Left ventricle myocardium superior (tissue), 1 donor: Measurements from ENCODE around the gene CUEDC1. TPM values are rescaled to one million over a fixed set of nuclear protein-coding genes. Genes with fewer than 3 reads are reported as not detected.

ENCODE experiments used
- ATAC-seq: fragments of 200-7000 bp; cut with Tn5 transposase; one replicate; pipeline ENCODE4 v1.9.1; 2020; ENCODE audit warnings: mild to moderate bottlenecking, moderate library complexity
- DNase-seq: peaks from one replicate; pipeline ENCODE4 v3.0.0-alpha.2; 2020
- intact Hi-C: fragments of 100-400 bp; cut with micrococcal nuclease; formaldehyde crosslinking; loops from one replicate; pipeline ENCODE4 v1.11.0; 2022
- long read RNA-seq: library from polyadenylated mRNA; unstranded; transcript quantifications from one replicate; pipeline ENCODE4 v2.0.0, GENCODE V29; 2021
- total RNA-seq: library from RNA; stranded (reverse); fragmentation: NEBNext Ultra II Directional; extraction: Animal tissue kit (Norgen Biotek cat#: 25700); gene quantifications from one replicate; pipeline ENCODE4 v1.2.1, GENCODE V29; 2021
- donor health status: DM: no; HTN: yes; CAD: no; lungs with severe emphysema.

Gene CUEDC1, protein sequence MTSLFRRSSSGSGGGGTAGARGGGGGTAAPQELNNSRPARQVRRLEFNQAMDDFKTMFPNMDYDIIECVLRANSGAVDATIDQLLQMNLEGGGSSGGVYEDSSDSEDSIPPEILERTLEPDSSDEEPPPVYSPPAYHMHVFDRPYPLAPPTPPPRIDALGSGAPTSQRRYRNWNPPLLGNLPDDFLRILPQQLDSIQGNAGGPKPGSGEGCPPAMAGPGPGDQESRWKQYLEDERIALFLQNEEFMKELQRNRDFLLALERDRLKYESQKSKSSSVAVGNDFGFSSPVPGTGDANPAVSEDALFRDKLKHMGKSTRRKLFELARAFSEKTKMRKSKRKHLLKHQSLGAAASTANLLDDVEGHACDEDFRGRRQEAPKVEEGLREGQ
- total RNA-seq = 55.0 TPM
- long read RNA-seq, transcript CUEDC1-204 (2 exons, 707 nt) = minor isoform, 11 of 171 reads
- long read RNA-seq, transcript CUEDC1-206 (11 exons, 3,621 nt) = major isoform, 75 of 171 reads
- long read RNA-seq, partial matches to known transcripts = 25 of 171 reads
- long read RNA-seq, other reads (novel, unspliced or antisense) = 57 of 171 reads

DNA sequence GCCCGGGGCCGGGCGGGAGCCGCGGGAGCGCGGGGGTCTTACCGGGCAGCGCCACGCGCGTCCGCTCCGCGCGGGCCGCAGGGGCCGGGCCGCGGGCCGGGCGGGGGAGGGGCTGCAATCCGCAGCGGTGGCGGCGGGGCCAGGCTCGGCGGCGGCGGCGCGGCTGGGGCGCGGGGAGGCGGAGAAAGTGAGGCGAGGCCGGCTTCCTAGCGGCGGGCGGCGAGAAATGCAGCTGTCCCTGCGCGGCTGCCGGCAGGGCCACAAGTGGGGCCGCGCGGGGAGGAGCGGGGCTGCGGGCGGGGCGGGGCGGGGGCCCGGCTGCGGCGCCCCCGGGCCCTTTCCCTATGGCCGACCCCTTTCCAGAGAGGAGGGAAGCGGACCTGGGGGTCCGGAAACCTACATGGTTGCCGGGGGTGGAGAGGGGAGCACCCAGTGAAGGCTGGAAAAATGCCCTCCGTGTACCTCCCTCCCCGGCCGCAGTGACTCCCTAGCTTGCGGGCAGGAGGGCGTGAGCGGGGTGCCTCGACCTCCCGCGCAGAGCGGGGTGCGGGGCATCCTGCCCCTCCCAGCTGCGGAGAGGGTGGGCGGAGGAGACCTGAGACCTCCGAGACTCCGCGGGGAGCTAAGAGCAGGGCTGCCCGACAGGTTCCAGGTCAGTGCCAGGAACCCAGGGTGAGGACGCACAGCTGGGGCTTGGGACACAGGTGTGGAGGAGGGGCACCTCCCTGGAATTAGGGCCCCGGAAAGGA, at the start of gene CUEDC1:
TSS of gene CUEDC1 (minus strand) at position 230 of the 749 bp plus-strand sequence. CDS start 69,848 bp downstream, outside the sequence.
- peak; percentile 76 for ATAC-seq
- peak; percentile 93 for DNase-seq
- intact Hi-C loops = loop anchor here (10.0 kb wide), 1 partner anchor 61 kb away; no protein-coding TSS in a partner anchor

DNA sequence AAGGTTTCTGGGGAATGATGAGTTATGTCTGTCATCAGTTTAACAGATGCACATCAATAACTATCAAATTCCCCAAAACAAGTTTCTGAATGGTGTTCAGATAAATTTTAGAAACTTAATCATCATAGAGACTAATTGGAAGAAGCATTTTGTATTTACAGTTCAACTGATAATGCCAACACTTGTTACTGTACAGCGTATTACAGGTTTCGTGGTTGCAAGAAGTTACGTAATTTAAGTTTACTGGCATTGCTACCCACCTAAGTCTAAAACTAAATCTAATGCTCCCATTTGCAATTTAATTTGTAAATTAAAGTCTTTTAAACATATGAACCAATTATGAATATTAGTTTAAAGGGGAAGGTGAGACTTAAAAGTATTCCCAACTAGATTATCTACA, 48.8 kb upstream of the CUEDC1 start:
- no peak for ATAC-seq
- intact Hi-C loops = loop anchor here (10.0 kb wide), 2 partner anchors 81 to 111 kb away; partner anchors contain the start of gene DYNLL2
- DNase-seq = no peak

DNA sequence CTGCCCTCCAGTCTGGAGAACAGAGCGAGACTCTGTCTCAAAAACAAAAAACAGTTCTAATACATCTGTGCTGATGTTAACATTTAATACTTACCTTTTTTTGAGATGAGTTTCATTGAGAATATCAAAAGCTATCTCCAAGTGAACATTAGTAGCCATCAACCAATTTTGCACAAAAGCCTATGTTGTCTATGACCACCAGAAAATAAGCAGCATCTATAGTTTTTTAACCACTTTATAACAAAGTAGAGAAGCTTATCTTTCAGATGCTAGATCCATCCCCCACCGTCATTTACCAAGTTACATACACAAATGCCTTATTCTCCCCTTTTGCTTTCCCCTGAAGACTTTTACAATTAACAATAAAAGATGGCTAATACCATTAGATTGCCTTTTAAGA, 47.8 kb upstream of the CUEDC1 start:
- no peak for ATAC-seq
- intact Hi-C loops = loop anchor here (10.0 kb wide), 2 partner anchors 82 to 112 kb away; partner anchors contain the start of gene DYNLL2
- DNase-seq = no peak

DNA sequence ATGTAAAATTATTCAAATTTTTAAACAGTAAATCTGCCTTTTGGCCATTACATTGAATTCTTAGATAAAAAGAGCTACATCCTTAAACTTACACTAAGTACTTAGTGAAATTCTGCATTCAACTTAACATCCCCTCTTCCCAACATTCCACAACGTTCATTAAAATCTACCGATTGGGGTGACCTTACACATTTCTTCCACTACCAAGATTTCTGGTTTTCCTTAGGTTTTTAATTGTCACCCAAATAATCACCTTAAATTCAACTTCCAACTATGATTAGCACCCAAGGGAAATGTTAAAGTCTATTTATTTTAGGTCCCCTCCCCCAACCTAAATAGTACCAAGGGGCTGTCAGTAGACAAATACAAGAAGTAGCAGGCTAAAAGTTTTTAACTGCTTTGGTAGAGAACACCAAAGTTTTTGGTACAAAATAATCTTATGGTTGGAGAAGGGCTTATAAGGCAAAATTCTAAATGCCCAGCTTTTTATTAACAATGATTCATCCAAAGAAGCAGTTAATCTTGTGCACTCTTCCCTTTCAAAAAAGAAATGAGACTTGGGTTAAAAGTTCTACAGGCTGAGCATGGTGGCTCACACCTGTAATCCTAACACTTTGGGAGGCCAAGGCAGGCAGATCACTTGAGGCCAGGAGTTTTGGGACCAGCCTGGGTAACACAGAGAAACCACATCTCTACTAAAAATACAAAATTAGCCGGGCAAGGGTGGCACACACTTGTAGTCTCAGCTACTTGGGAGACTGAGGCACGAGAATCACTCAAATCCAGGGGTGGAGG, 47.1 kb upstream of the CUEDC1 start:
- intact Hi-C loops = loop anchor here (10.0 kb wide), 2 partner anchors 82 to 112 kb away; partner anchors contain the start of gene DYNLL2
- no peak for ATAC-seq

DNA sequence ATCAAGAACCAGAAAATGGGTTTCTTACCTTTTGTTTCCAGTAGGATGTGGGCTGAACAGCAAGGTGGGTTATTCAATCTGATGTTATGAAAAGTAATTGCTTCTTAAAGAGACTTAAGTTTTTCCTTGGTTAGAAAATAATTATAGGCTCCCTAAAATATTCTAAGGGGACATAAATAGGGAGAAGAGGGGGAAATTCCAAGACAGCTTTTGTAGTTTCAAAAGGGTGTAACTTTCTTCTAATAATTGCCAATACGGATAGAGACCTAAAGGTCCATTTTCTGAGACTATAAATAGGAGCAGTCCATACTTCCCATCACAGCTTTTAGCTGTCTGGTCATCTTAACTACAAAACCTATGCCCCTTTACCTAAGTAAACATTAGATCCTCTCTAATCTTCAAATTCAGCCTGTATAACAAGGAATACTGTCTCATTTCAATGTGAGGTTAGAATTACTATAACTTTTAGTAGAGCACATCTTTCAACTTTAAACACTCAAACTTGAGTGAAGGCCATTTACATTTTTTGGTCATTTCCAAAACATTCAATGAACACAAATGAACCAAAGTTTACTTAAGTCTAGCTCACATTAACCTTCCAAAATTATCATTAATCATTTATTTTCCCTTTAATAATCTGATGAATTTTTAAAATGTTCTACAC, 46.4 kb upstream of the CUEDC1 start:
- intact Hi-C loops = loop anchor here (10.0 kb wide), 2 partner anchors 83 to 113 kb away; partner anchors contain the start of gene DYNLL2
- DNase-seq = no peak
- no peak for ATAC-seq

More for the DNA sequence above, 47.1 kb upstream of the CUEDC1 start:
- no peak for DNase-seq

DNA sequence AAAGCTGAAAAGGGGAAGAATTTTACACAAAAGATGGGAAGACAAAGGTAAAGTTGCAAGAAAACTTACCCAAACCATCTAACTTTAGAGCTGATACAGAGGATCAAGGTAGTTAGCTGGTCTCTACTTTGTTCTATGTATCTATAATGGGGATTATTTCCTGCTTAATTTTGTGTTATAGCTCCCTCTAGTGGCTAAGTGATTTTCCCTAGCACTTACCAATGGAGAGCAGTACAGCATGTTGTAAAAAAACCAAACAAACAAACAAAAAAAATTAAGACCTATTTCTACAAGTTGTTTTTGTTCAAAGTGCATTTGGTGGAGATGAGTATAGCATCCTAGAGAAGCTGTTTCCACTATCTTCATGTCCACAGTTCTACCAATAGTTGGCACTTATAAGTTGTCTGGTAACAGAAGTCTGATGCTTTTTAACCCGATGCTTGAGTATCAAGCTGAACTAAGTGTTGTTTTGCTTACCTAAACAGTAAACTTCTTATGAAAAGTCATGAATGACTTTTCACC, 44.3 kb upstream of the CUEDC1 start:
- ATAC-seq (peak; percentile 69), DNase-seq (no peak)
- intact Hi-C loops = loop anchor here (10.0 kb wide), 3 partner anchors 85 to 115 kb away; partner anchors contain the start of gene DYNLL2

DNA sequence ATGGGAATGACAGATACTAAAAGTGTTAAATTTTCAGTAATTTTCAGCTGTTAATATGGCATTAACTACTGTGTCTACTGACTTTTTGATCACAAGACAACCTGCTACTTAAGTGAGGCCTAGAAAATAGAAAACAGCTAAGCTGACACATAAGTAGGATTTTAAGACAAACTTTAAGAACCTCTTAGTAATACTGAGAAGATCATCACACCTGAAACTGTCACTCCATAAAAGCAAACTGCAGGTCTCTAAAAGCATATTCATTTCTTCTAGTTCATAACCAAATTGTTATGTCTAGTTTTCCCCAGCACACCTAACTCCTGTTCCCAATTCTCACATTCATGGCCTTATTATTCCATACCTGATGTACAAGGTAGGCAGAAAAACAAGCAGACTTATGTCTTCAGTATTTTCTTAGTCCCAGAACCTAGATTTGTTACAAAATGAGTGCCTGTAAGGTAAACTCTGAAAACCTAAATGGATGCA, 43.8 kb upstream of the CUEDC1 start:
- DNase-seq = no peak
- intact Hi-C loops = loop anchor here (10.0 kb wide), 1 partner anchor 104 kb away; no protein-coding TSS in a partner anchor
- ATAC-seq = no peak

DNA sequence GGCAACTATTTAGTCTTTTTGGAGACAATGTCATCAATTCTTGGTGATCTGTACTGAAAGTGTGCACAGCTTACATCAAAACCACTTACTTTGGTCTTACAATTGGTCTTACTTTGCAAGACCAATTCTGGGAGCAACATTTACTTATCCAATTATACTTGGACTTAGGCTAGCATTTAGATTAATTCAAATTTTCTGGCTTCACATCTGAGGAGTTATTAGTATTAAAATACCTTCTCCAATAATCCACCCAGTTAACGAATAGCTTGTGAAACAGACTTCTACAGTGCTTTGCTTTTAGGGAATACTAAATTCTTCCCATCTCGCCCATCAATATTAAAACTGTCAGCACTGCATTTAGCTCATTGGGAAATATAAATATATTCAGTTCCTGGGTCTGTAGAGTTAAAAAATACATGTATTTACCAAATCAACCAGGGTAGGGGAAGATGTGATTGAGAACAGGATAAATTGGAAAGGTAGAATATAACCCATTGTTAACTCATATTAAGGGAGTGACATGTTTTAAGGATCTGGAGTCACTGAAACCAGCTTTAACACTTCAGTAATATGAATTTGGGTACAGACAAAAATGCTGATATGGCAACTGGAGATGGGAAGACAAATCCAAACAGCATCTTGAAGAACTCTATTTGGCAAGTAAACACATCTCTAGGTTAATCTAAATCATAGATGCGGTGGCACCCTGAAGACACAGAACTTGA, 42.0 kb upstream of the CUEDC1 start:
- DNase-seq (no peak), ATAC-seq (no peak)
- intact Hi-C loops = loop anchor here (2.0 to 10.0 kb wide), 2 partner anchors 102 to 138 kb away; no protein-coding TSS in a partner anchor

DNA sequence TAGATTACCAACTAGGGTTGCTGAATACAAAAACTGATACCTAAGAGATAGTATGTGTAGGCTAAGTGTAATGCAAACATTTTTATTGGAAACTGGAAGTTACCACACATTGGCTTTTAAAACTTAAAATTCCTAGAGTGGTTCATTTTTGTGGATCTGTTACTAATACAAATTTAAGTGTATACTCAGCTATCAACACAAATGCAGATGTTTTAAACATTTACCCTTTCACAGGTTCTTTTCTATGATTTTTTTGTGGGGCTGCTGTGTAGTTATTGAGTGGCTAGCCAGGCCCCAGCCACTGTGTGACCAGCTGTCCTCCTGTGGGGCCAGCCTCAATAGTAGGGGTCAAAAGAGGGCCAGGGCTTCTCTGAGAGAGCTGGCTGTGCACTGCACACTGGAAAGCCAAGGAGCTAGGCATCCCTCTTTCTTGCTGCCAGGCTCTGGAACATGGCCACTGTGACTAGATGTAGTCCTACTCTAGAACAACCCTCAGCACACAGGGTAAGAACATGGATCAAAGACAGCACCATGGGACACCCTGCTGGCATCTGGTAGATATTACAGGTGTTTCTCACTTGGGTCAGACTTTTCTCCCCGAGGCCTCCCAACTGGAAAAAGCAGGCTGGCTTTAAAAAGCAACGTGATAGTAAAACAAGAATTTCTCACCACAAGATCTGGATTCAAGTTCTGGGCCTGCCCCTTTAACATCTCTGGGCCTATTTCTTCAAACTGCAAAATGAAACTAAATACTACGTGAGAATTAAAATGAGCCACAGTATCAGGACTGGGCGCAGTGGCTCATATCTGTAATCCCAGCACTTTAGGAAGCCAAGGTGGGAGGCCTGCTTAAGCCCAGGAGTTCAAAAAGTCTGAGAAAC, 40.1 kb upstream of the CUEDC1 start:
- ATAC-seq (peak; percentile 90), DNase-seq (peak; percentile 58)
- intact Hi-C loops = loop anchor here (10.0 kb wide), 1 partner anchor 101 kb away; no protein-coding TSS in a partner anchor

DNA sequence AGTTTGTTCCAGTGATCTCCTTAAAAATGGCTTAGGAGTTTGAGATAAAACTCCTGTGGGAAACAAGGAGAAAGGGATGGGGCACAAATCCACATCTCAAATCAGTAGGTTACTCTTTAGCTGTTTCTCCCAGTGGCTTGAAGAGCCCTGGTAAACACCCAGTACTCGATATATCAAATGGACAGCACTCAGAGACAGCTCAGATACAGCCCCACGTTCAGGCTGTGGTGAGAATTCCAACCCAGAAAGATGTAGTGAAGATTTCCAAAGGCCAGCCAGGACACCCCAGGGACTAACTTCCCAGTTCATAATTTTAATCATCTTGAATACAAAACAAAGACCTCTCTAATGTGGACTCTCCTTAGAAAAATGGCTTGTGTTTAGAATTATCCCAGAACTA, 39.2 kb upstream of the CUEDC1 start:
- DNase-seq = no peak
- intact Hi-C loops = loop anchor here (10.0 kb wide), 1 partner anchor 100 kb away; no protein-coding TSS in a partner anchor
- ATAC-seq = peak; percentile 42

DNA sequence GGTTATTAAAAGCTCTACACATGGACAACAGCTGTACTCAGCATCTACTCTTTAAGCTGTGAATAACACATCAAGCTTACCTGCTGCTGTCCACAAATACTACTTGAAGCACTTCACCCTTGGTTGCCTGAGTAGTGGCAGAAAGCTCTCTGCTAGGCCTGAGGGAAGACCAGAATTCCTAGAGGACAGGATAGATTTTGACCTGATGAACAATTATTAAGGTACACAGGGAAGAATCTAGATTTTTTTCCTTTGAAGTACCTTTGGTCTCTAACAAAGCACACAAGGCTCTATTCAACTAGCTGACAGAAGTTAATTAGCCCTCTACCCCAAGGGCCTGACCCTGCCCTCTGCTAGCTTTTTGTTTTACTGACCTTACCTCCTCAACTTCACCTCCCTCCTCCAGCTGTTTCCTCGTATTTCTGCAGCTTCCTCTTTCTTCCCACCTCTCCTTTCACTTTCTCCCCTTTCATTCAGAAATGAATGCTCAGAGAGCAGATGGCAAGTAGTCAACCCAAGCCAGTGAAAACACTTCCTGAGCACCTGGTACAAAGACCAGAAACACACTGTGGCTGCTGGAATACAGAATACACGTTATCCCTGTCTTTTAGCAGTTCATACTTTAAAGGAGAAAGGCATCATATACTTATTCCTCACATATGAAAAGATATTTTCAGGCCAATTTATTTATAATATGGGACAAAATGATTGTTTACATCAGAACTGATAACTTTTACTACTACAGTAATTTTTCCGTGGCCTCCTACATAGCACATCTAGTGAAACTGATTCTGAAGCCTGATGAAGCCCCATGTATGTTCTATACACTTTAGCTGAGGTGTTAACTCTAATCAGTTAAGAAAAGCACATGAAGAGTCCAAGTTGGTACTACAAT, 38.5 kb upstream of the CUEDC1 start:
- intact Hi-C loops = loop anchor here (10.0 kb wide), 1 partner anchor 99 kb away; no protein-coding TSS in a partner anchor
- no peak for DNase-seq
- no peak for ATAC-seq

DNA sequence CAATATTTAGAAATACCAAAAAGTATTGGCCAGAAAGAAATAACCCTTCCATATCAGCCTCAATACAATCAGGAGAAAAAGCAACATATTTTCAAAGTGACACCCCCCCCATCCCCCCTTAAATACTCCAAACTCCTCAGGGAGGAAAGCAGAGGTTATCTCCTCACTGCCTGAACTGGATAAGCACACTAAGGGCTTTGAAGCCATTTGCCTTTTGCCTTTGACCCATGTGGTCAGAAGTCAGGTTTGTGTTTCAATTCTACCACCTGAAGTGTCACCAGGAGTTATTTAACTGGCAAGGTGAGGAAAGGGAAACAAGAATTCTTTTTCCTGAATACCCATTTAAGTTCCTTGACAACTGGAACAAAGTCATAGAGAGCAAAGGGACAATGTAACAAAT, 36.3 kb upstream of the CUEDC1 start:
- no peak for ATAC-seq
- intact Hi-C loops = loop anchor here (10.0 kb wide), 1 partner anchor 97 kb away; no protein-coding TSS in a partner anchor

DNA sequence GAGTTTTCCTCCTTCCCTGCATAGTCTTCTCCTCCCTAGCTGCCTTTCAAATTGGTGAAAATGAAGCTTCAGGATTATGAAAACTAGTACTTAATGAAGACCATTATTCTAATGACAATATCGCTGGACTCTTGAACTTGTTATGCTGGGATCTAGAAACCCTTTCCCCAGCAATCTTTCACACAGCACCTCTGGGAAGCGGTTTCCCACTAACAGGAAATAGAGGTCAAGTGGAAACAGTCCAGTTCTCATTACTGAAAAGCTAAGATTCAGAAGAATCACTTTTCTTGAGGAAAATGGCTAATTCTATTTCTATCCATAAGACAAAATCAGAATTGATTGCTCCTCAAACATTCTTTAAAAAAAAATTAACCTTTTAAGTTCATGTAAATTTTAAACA, 34.8 kb upstream of the CUEDC1 start:
- no peak for DNase-seq
- no peak for ATAC-seq
- intact Hi-C loops = loop anchor here (10.0 kb wide), 1 partner anchor 95 kb away; no protein-coding TSS in a partner anchor

More for the DNA sequence above, 36.3 kb upstream of the CUEDC1 start:
- no peak for DNase-seq

DNA sequence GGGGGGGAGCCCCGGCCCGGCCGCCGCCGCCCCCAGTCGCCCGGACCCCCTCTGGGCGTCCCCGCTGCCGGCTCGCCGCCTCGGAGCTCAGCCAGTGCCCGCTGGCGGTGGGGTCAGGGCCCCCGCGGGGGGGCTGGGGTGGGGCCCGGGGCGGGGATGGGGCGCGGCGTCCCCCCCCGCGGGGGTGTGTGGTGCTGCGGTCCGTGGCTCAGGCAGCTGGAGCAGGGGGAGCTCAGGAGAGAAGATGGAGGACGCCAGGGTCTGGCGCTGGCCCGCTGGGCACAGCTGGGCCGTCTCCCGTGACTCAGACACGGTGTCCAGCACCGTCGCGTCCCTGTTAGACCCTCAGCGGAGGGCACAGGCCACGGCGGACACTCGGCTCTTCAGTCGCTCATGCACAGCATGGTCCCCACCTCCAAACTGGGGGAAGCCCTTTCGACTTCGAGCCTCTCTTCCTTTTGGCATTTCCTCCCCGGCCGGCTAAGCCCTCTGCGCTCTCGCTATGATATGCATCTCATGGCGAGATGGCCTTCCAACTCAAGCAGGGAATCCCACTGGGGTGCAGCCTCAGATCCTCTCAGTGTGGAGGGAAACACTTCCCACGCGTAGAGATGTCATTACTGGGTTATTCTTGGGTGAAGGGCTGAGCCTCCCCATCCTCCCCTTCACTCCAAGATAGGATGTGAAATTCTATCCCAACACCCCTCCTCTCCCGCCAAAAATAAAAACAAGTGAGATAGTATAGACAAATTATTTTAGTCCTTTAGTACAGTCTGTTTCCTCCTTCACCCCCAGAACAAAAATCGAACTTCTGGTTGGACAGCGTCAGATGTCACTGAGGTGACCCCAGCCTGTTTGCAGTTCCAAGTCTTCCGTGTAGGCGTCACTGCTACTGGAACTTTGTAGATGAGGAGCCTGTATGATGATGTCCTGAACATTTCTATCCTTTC, 33.4 kb upstream of the CUEDC1 start:
- intact Hi-C loops = no loop called here
- DNase-seq (peak; percentile 85), ATAC-seq (peak; percentile 74)
